DND-41 (cell line): ENCODE measurements around the gene SPAG4.

Source experiments
- ATAC-seq: fragments of 200-7000 bp; cut with Tn5 transposase; 3 replicates; pipeline ENCODE4 v1.9.1; 2021; ENCODE audit warnings: low read depth; ENCODE audit not compliant: insufficient read depth
- DNase-seq: peaks from one replicate; pipeline ENCODE4 v3.0.0-alpha.2; 2020
- H2AFZ ChIP-seq: 2 replicates; pipeline ENCODE4 v1.6.0; 2012; ENCODE audit warnings: low read depth, low read length
- H3K27ac ChIP-seq: 2 replicates; pipeline ENCODE4 v1.5.1; 2012; ENCODE audit warnings: low read length, inconsistent platforms
- H3K27me3 ChIP-seq: fragments of 200-600 bp; sonication (generic); 2 replicates; pipeline ENCODE4 v1.6.0; 2012; ENCODE audit warnings: low read length, mild to moderate bottlenecking, inconsistent platforms; ENCODE audit not compliant: insufficient read depth, poor library complexity
- H3K36me3 ChIP-seq: 2 replicates; pipeline ENCODE4 v1.5.1; 2012; ENCODE audit warnings: low read length, inconsistent platforms; ENCODE audit not compliant: insufficient read depth
- H3K4me1 ChIP-seq: 2 replicates; pipeline ENCODE4 v1.5.1; 2012; ENCODE audit warnings: mild to moderate bottlenecking, low read length; ENCODE audit not compliant: insufficient read depth
- H3K4me2 ChIP-seq: 2 replicates; pipeline ENCODE4 v1.6.0; 2012; ENCODE audit warnings: mild to moderate bottlenecking, moderate library complexity, low read length, inconsistent platforms; ENCODE audit not compliant: insufficient read depth
- H3K4me3 ChIP-seq, 2 experiments: fragments of 200-600 bp in 1 of 2; shearing (Covaris generic) in 1 of 2; 2 replicates each; pipeline ENCODE4 v1.5.1; 2012 to 2016; ENCODE audit warnings: inconsistent platforms in 2 of 2, low read length in 2 of 2, mild to moderate bottlenecking in 2 of 2, low read depth in 1 of 2, moderate library complexity in 1 of 2
- H3K79me2 ChIP-seq: 2 replicates; pipeline ENCODE4 v1.6.0; 2012; ENCODE audit warnings: low read length, inconsistent platforms; ENCODE audit not compliant: insufficient read depth
- H3K9ac ChIP-seq: 2 replicates; pipeline ENCODE4 v1.6.0; 2012; ENCODE audit warnings: low read depth, mild to moderate bottlenecking, inconsistent platforms, low read length, moderate library complexity
- H3K9me3 ChIP-seq: 2 replicates; pipeline ENCODE4 v1.5.1; 2012; ENCODE audit warnings: low read length, moderate library complexity, mild to moderate bottlenecking, inconsistent platforms; ENCODE audit not compliant: insufficient read depth, severe bottlenecking
- H4K20me1 ChIP-seq: 2 replicates; pipeline ENCODE4 v1.6.0; 2012; ENCODE audit warnings: low read length; ENCODE audit not compliant: insufficient read depth
- CTCF ChIP-seq: IDR thresholded peaks from 2 replicates; pipeline ENCODE4 v1.5.1; 2012; ENCODE audit warnings: borderline replicate concordance, low read length, moderate library complexity, mild to moderate bottlenecking; ENCODE audit not compliant: poor library complexity, severe bottlenecking; ENCODE audit errors: extremely low read depth
- EZH2 ChIP-seq: IDR thresholded peaks from 3 replicates; pipeline ENCODE4 v1.6.1; 2012; ENCODE audit warnings: borderline replicate concordance, low read depth, mild to moderate bottlenecking, moderate library complexity, low read length, inconsistent platforms; ENCODE audit not compliant: severe bottlenecking

SPAG4 gene

GRCh38 chr20:35595901-35596300 lies 19.7 kb upstream of the SPAG4 start:
- H3K36me3 ChIP-seq: no peaks in the 10 kb centered on the region
- no peak overlapping the region for H3K4me2 ChIP-seq
- H3K79me2 ChIP-seq: no peaks in the 10 kb centered on the region
- peaks cover 12% of the 10 kb centered on the region for H3K4me1 ChIP-seq
- H2AFZ ChIP-seq: no peak overlapping the region
- no peak overlapping the region for H3K4me3 ChIP-seq
- H3K9me3 ChIP-seq: no peaks in the 10 kb centered on the region
- DNase-seq (no peak), ATAC-seq (no peak)
- TF ChIP-seq EZH2 (no peak), CTCF (no peak)
- H3K27ac ChIP-seq: no peak overlapping the region
- no peak overlapping the region for H3K9ac ChIP-seq
- no peaks in the 10 kb centered on the region for H3K27me3 ChIP-seq
- H4K20me1 ChIP-seq: no peaks in the 10 kb centered on the region; the same call in 1 of the 2 replicates

GRCh38 chr20:35597186-35597585 lies 18.4 kb upstream of the SPAG4 start:
- Histone ChIP-seq H3K79me2 (no peaks in the 10 kb centered on the region), H3K27me3 (no peaks in the 10 kb centered on the region), H3K27ac (no peak overlapping the region), H3K36me3 (no peaks in the 10 kb centered on the region), H3K4me3 (no peak overlapping the region), H3K9ac (no peak overlapping the region), H3K4me1 (peaks cover 8% of the 10 kb centered on the region), H3K9me3 (no peaks in the 10 kb centered on the region), H3K4me2 (no peak overlapping the region), H2AFZ (no peak overlapping the region), H4K20me1 (no peaks in the 10 kb centered on the region; the same call in 1 of the 2 replicates)
- no peak for TF ChIP-seq EZH2
- no peak for TF ChIP-seq CTCF
- DNase-seq (no peak), ATAC-seq (no peak)

GRCh38 chr20:35598476-35598875 lies 17.2 kb upstream of the SPAG4 start:
- Histone ChIP-seq H3K27me3 (no peaks in the 10 kb centered on the region), H3K79me2 (no peaks in the 10 kb centered on the region), H3K4me1 (no peaks in the 10 kb centered on the region), H3K9ac (no peak overlapping the region), H3K4me3 (no peak overlapping the region), H4K20me1 (no peaks in the 10 kb centered on the region; the same call in 1 of the 2 replicates), H3K36me3 (no peaks in the 10 kb centered on the region), H3K4me2 (no peak overlapping the region), H2AFZ (no peak overlapping the region), H3K9me3 (no peaks in the 10 kb centered on the region), H3K27ac (no peak overlapping the region)
- no peak for TF ChIP-seq EZH2
- no peak for TF ChIP-seq CTCF
- ATAC-seq: no peak
- no peak for DNase-seq
